Measurements from ENCODE around the gene TMPRSS4. TPM values are rescaled to one million over a fixed set of nuclear protein-coding genes. Genes with fewer than 3 reads are reported as not detected.

Gene TMPRSS4
- total RNA-seq, 1 experiment from 2014 or later = 1.4 TPM

GRCh38 chr11:118088531-118088930 is 11.7 kb downstream of the TMPRSS4 start:
- no peaks in the 10 kb centered on the region; the same call in 1 of the 2 replicates for H3K27me3 Mint-ChIP-seq (ENCODE audit: low read depth)
- peaks cover 21% of the 10 kb centered on the region for H3K9me3 Mint-ChIP-seq
- DNase-seq (ENCODE audit: low spot score) = no peak
- ChIA-PET POLR2A (no interaction called here), CTCF (interaction anchor here (0.6 to 1.6 kb wide), 2 partner anchors 35 to 134 kb away, joined by 4 read pairs; no protein-coding TSS in a partner anchor)
- ATAC-seq = no peak
- H3K36me3 Mint-ChIP-seq = no peaks in the 10 kb centered on the region
- H3K27ac Mint-ChIP-seq = no peak overlapping the region
- no peak overlapping the region for H3K4me3 Mint-ChIP-seq
- TF ChIP-seq ZNF232 (CRISPR knock-in tag; IDR thresholded peaks at IDR 0.05) (no peak), JUN (CRISPR knock-in tag; IDR thresholded peaks at IDR 0.05) (no peak), CBFB (CRISPR knock-in tag; IDR thresholded peaks at IDR 0.05; ENCODE audit: low read depth) (no peak), MYBL2 (CRISPR knock-in tag; IDR thresholded peaks at IDR 0.05) (no peak), RELA (CRISPR knock-in tag; IDR thresholded peaks at IDR 0.05; ENCODE audit: borderline replicate concordance) (no peak), SOX15 (CRISPR knock-in tag; IDR thresholded peaks at IDR 0.05) (no peak), IRF2 (CRISPR knock-in tag; IDR thresholded peaks at IDR 0.05; ENCODE audit: borderline replicate concordance, low read depth) (no peak), ZNF416 (CRISPR knock-in tag; IDR thresholded peaks at IDR 0.05) (no peak), ZNF219 (CRISPR knock-in tag; IDR thresholded peaks at IDR 0.05; ENCODE audit: borderline replicate concordance) (no peak), ZNF425 (CRISPR knock-in tag; conservative IDR thresholded peaks at IDR 0.05) (no peak), ATF6 (CRISPR knock-in tag; IDR thresholded peaks at IDR 0.05) (no peak), ATF3 (CRISPR knock-in tag; conservative IDR thresholded peaks at IDR 0.05) (no peak), ELF4 (CRISPR knock-in tag; IDR thresholded peaks at IDR 0.05; ENCODE audit: low read depth) (no peak), FOXK1 (CRISPR knock-in tag; IDR thresholded peaks at IDR 0.05) (no peak), ATF1 (CRISPR knock-in tag; IDR thresholded peaks at IDR 0.05) (no peak), ZNF512 (CRISPR knock-in tag; IDR thresholded peaks at IDR 0.05; ENCODE audit: borderline replicate concordance) (no peak), NFATC4 (CRISPR knock-in tag; IDR thresholded peaks at IDR 0.05) (no peak)
- no peaks in the 10 kb centered on the region for H3K4me1 Mint-ChIP-seq

- Mint-ChIP-seq H3K4me3 (no peak overlapping the region), H3K9me3 (peaks cover 21% of the 10 kb centered on the region), H3K36me3 (no peaks in the 10 kb centered on the region), H3K4me1 (no peaks in the 10 kb centered on the region), H3K27ac (no peak overlapping the region), H3K27me3 (ENCODE audit: low read depth) (no peaks in the 10 kb centered on the region; the same call in 1 of the 2 replicates)
- no peak for DNase-seq (ENCODE audit: low spot score)
- CTCF ChIA-PET = interaction anchor here (0.9 to 1.9 kb wide), 5 partner anchors 11 to 273 kb away, joined by 3 to 6 read pairs (median 4); no protein-coding TSS in a partner anchor
- no peak; the same call in 1 of the 2 replicates for ATAC-seq
- POLR2A ChIA-PET = interaction anchor here (0.6 kb wide), 1 partner anchor 295 kb away, joined by 3 read pairs; no protein-coding TSS in a partner anchor
- no peak for TF ChIP-seq FOXK1 (CRISPR knock-in tag; IDR thresholded peaks at IDR 0.05)
- no peak for TF ChIP-seq ATF6 (CRISPR knock-in tag; IDR thresholded peaks at IDR 0.05)
- no peak for TF ChIP-seq ZNF512 (CRISPR knock-in tag; IDR thresholded peaks at IDR 0.05; ENCODE audit: borderline replicate concordance)
- no peak for TF ChIP-seq MLX (CRISPR knock-in tag; IDR thresholded peaks at IDR 0.05)
- TF ChIP-seq ZNF416 (CRISPR knock-in tag; IDR thresholded peaks at IDR 0.05) = no peak
- TF ChIP-seq ERG (CRISPR knock-in tag; IDR thresholded peaks at IDR 0.05) = no peak
- TF ChIP-seq HMGXB4 (CRISPR knock-in tag; IDR thresholded peaks at IDR 0.05) = no peak
Measured at GRCh38 chr11:118090545-118091162, 13.8 kb downstream of the TMPRSS4 start.

Data from WTC11 (cell line).